Gastroesophageal sphincter (tissue), 3 donors: ENCODE data around the gene WNK4.

Experiments used
- POLR2A ChIP-seq, 2 donors: fragments of 450-650 bp; IDR thresholded peaks; one replicate each; pipeline ENCODE4 v1.6.1; 2017; ENCODE audit warnings: antibody characterized with exemption in 2 of 2, mild to moderate bottlenecking in 2 of 2, moderate library complexity in 1 of 2
- POLR2AphosphoS5 ChIP-seq: sonication (generic); formaldehyde crosslinking; IDR thresholded peaks from one replicate; pipeline ENCODE4 v1.6.1; 2017; ENCODE audit warnings: antibody characterized with exemption
- TF ChIP-seq, protein P1 (sequence below), 4 experiments: fragments of 200-600 bp in 2 of 4; fragments of 450-650 bp in 2 of 4; sonication (generic) in 1 of 4; IDR thresholded peaks; one replicate each; pipeline ENCODE4 v1.5.1; 2017 to 2019; ENCODE audit warnings: antibody characterized with exemption in 4 of 4, mild to moderate bottlenecking in 2 of 4, moderate library complexity in 2 of 4

DNA sequence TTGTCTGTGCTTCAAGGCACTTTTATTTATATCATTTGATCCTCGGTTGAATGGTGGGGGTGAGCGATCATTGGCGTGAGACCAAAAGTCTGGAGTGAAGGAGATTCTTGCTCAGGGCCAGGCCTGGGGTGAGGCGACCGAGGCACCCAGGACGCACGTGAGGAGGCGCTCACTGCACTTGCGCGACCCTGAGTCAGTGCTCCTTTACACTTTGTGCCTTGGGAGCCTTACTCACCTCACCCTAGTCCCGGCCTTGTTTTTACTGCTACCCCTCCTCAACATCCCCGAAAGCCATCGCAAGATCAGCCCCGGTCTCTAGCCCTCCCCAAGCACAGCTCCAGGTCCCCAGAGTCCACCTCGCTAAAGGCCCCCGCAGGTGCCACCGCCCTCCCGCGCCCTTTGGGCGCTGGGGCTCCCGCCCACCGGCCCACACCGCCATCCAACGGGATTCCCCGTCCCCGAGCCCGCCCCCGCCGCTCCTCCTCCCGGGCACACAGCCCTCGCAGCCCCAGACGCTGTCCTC, 36.1 kb upstream of the WNK4 start:
- TF ChIP-seq, protein P1, sequence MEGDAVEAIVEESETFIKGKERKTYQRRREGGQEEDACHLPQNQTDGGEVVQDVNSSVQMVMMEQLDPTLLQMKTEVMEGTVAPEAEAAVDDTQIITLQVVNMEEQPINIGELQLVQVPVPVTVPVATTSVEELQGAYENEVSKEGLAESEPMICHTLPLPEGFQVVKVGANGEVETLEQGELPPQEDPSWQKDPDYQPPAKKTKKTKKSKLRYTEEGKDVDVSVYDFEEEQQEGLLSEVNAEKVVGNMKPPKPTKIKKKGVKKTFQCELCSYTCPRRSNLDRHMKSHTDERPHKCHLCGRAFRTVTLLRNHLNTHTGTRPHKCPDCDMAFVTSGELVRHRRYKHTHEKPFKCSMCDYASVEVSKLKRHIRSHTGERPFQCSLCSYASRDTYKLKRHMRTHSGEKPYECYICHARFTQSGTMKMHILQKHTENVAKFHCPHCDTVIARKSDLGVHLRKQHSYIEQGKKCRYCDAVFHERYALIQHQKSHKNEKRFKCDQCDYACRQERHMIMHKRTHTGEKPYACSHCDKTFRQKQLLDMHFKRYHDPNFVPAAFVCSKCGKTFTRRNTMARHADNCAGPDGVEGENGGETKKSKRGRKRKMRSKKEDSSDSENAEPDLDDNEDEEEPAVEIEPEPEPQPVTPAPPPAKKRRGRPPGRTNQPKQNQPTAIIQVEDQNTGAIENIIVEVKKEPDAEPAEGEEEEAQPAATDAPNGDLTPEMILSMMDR (IDR thresholded peaks at IDR 0.05) = peak in 1 of 4 experiments; percentile 6
- no peak for TF ChIP-seq POLR2AphosphoS5
- no peak for TF ChIP-seq POLR2A (IDR thresholded peaks at IDR 0.05)
